ENCODE results near the gene SUSD3. TPM values are rescaled to one million over a fixed set of nuclear protein-coding genes. Genes with fewer than 3 reads are reported as not detected.

The SUSD3 gene
- total and polyA plus RNA-seq, 10 of the 15 experiments (the other 5 are each of a cell fraction or from before 2014, with no cell fraction given): 2.5 to 92.0 (median 31.1) TPM

- H2AFZ ChIP-seq (ENCODE audit: control insufficient read depth, low read depth, low read length): no peak overlapping the region
- FAIRE-seq: no peak
- peaks cover 15% of the 10 kb centered on the region for H3K4me1 ChIP-seq (ENCODE audit: control insufficient read depth, insufficient read depth, low read length)
- H3K4me3 ChIP-seq: no peak overlapping the region
- no TSS peak for BruUV-seq (replicated peaks)
- H4K20me1 ChIP-seq (ENCODE audit: control insufficient read depth, insufficient read depth): no peaks in the 10 kb centered on the region
- H3K9me3 ChIP-seq (replicated peaks; ENCODE audit: control insufficient read depth, insufficient read depth, low read length): no peaks in the 10 kb centered on the region
- no peak overlapping the region for H3K9ac ChIP-seq (ENCODE audit: control insufficient read depth, insufficient read depth, low read length)
- no peaks in the 10 kb centered on the region for H3K79me2 ChIP-seq (ENCODE audit: control insufficient read depth, insufficient read depth, low read length)
- no peak for DNase-seq (ENCODE audit: low read depth, low spot score)
- H3K27me3 ChIP-seq (replicated peaks in 1 of 2; ENCODE audit: control insufficient read depth in 2 of 2, insufficient read depth in 2 of 2, low read length in 1 of 2): no peaks in the 10 kb centered on the region
- intact Hi-C loops (cut with micrococcal nuclease; ENCODE audit: unreplicated experiment) (no loop called here), in situ Hi-C loops (cut with MboI) (no loop called here)
- no peak overlapping the region for H3K27ac ChIP-seq (ENCODE audit: control insufficient read depth, insufficient read depth)
- RAD21 ChIA-PET (ENCODE audit: unreplicated experiment): no interaction called here
- CTCF ChIA-PET: interaction anchor here (0.6 to 1.0 kb wide), 2 partner anchors 16 to 167 kb away, joined by 3 read pairs; no protein-coding TSS in a partner anchor
- SMC1A ChIA-PET (ENCODE audit: uncharacterized antibody, unreplicated experiment): no interaction called here
- no peak overlapping the region for H3K4me2 ChIP-seq (ENCODE audit: control insufficient read depth, insufficient read depth)
- ATAC-seq: no peak
- WGBS (ENCODE audit: insufficient coverage, insufficient replicate concordance, low lambda C conversion rate, missing lambda C conversion rate): 92% methylated on average over 16 of the region's 16 CpGs
- TF ChIP-seq NR2F1 (conservative IDR thresholded peaks at IDR 0.05) (no peak), MLLT1 (IDR thresholded peaks at IDR 0.05) (no peak), GATAD2B (conservative IDR thresholded peaks at IDR 0.05; ENCODE audit: low read depth) (no peak), SPI1 (IDR thresholded peaks at IDR 0.05; ENCODE audit: borderline replicate concordance, insufficient read depth, low read depth, low read length) (no peak), CBX5 (IDR thresholded peaks at IDR 0.05; ENCODE audit: low read depth) (no peak), ZNF592 (IDR thresholded peaks at IDR 0.05) (no peak), SMARCA5 (IDR thresholded peaks at IDR 0.05) (no peak), ZNF207 (IDR thresholded peaks at IDR 0.05; ENCODE audit: borderline replicate concordance) (no peak), ATF2 (IDR thresholded peaks at IDR 0.05; ENCODE audit: low read length) (no peak), PAX8 (IDR thresholded peaks at IDR 0.05) (no peak), RBBP5 (conservative IDR thresholded peaks at IDR 0.05) (no peak), NFIC (IDR thresholded peaks at IDR 0.05; ENCODE audit: low read depth, low read length) (no peak), MTA2 (IDR thresholded peaks at IDR 0.05; ENCODE audit: low read depth) (no peak), E2F4 (IDR thresholded peaks at IDR 0.05; ENCODE audit: low read depth, low read length) (no peak), ZBED1 (IDR thresholded peaks at IDR 0.05; ENCODE audit: borderline replicate concordance) (no peak), TCF12 (IDR thresholded peaks at IDR 0.05; ENCODE audit: low read depth, low read length) (no peak), IRF4 (IDR thresholded peaks at IDR 0.05; ENCODE audit: low read depth, low read length) (no peak), ASH2L (IDR thresholded peaks at IDR 0.05; ENCODE audit: borderline replicate concordance, low read depth) (no peak), BMI1 (IDR thresholded peaks at IDR 0.05; ENCODE audit: borderline replicate concordance) (no peak)
- peaks cover 0 to 9% of the 10 kb centered on the region in 2 experiments; a peak in 2 of 4 replicates for H3K36me3 ChIP-seq (ENCODE audit: control insufficient read depth in 2 of 2, insufficient read depth in 2 of 2, low read length in 1 of 2)
- POLR2A ChIA-PET: no interaction called here
These were observed 66.3 kb downstream of the SUSD3 start for GRCh38 chr9:93124793-93125192.
